NT2/D1 (cell line): ENCODE results near the gene ANKLE2.

Experiments
- SUZ12 ChIP-seq: IDR thresholded peaks from 2 replicates; pipeline ENCODE4 v1.6.1; 2011; ENCODE audit not compliant: insufficient read length, insufficient read depth; ENCODE audit errors: extremely low read depth
- ZNF274 ChIP-seq: IDR thresholded peaks from 2 replicates; pipeline ENCODE4 v1.6.1; 2011; ENCODE audit warnings: mild to moderate bottlenecking, low read depth, low read length

DNA sequence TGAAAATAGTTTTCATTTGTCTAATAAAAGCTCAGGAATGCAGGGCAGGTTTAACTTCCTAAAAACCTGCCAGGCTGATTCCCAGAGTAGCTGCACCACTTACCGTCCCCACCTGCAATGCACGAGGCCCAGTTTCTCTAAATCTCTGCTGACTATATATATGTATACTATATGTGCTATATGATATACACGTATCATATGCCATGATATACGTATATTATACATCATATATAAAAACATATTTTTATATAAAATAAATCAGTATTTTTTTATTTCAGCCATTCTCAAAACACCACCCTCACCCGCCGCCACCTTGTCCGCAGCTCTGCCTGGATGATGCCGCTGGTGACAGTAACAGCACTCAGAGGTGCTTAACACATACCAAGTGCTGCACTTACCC lies 2.3 kb downstream of the ANKLE2 start:
- TF ChIP-seq SUZ12 (no peak), ZNF274 (no peak)
